ENCODE results near the gene ADAM17. TPM values are rescaled to one million over a fixed set of nuclear protein-coding genes. Genes with fewer than 3 reads are reported as not detected.

ADAM17 gene
- total and polyA plus RNA-seq, 7 donors: 3.2 to 17.6 (median 12.8) TPM

- Histone ChIP-seq H3K27ac (no peak overlapping the region), H3K4me1 (peaks cover 0 to 7% (median 4%) of the 10 kb centered on the region in 4 donors), H3K36me3 (peaks cover 0 to 26% (median 0%) of the 10 kb centered on the region in 4 donors), H3K4me3 (no peak overlapping the region), H3K9me3 (no peaks in the 10 kb centered on the region), H3K27me3 (no peaks in the 10 kb centered on the region)
- TF ChIP-seq CTCF (IDR thresholded peaks at IDR 0.05) (no peak), POLR2AphosphoS5 (IDR thresholded peaks at IDR 0.05) (no peak), POLR2A (IDR thresholded peaks at IDR 0.05) (no peak), EP300 (IDR thresholded peaks at IDR 0.05) (no peak)
- intact Hi-C loops (cut with DNase I): no loop called here
- 86 to 92% methylated on average over 10 of the region's 10 CpGs for WGBS, 2 donors
- no peak for DNase-seq
These were observed 87.9 kb downstream of the ADAM17 start for GRCh38 chr2:9467687-9468086.

GRCh38 chr2:9466147-9466683 is 89.4 kb downstream of the ADAM17 start:
- Histone ChIP-seq H3K4me3 (no peak overlapping the region), H3K36me3 (peaks cover 0 to 32% (median 1%) of the 10 kb centered on the region in 4 donors), H3K27ac (no peak overlapping the region), H3K4me1 (peaks cover 0 to 9% (median 6%) of the 10 kb centered on the region in 4 donors), H3K27me3 (no peaks in the 10 kb centered on the region), H3K9me3 (no peaks in the 10 kb centered on the region)
- no peak for DNase-seq
- TF ChIP-seq POLR2A (IDR thresholded peaks at IDR 0.05) (no peak), POLR2AphosphoS5 (IDR thresholded peaks at IDR 0.05) (no peak), CTCF (IDR thresholded peaks at IDR 0.05) (no peak), EP300 (IDR thresholded peaks at IDR 0.05) (no peak)
- 86 to 87% methylated on average over 43 to 46 of the region's 46 CpGs for WGBS, 2 donors
- intact Hi-C loops (cut with DNase I): no loop called here

GRCh38 chr2:9465170-9465569 is 90.5 kb downstream of the ADAM17 start:
- Histone ChIP-seq H3K27me3 (no peaks in the 10 kb centered on the region), H3K4me1 (peaks cover 0 to 9% (median 6%) of the 10 kb centered on the region in 4 donors), H3K9me3 (no peaks in the 10 kb centered on the region), H3K27ac (no peak overlapping the region), H3K36me3 (peaks cover 0 to 42% (median 3%) of the 10 kb centered on the region in 4 donors), H3K4me3 (no peak overlapping the region)
- 84 to 90% methylated on average over 7 of the region's 7 CpGs for WGBS, 2 donors
- no peak for DNase-seq
- intact Hi-C loops (cut with DNase I): no loop called here
- no peak for TF ChIP-seq POLR2A (IDR thresholded peaks at IDR 0.05)
- no peak for TF ChIP-seq EP300 (IDR thresholded peaks at IDR 0.05)
- TF ChIP-seq POLR2AphosphoS5 (IDR thresholded peaks at IDR 0.05): no peak
- TF ChIP-seq CTCF (IDR thresholded peaks at IDR 0.05): no peak

- 72 to 80% methylated on average over 7 of the region's 7 CpGs for WGBS, 2 donors
- H3K9me3 ChIP-seq: no peaks in the 10 kb centered on the region
- intact Hi-C loops (cut with DNase I): no loop called here
- DNase-seq: no peak
- no peak overlapping the region for H3K4me3 ChIP-seq
- H3K27me3 ChIP-seq: no peaks in the 10 kb centered on the region
- TF ChIP-seq POLR2AphosphoS5 (IDR thresholded peaks at IDR 0.05) (no peak), POLR2A (IDR thresholded peaks at IDR 0.05) (no peak), EP300 (IDR thresholded peaks at IDR 0.05) (no peak), CTCF (IDR thresholded peaks at IDR 0.05) (no peak)
- no peak overlapping the region for H3K27ac ChIP-seq
- peaks cover 0 to 9% (median 6%) of the 10 kb centered on the region in 4 donors for H3K4me1 ChIP-seq
- peaks cover 0 to 52% (median 3%) of the 10 kb centered on the region in 4 donors for H3K36me3 ChIP-seq
These were observed 92.0 kb downstream of the ADAM17 start for GRCh38 chr2:9463698-9464034.
